Coronary artery (tissue), 2 donors: Measurements from ENCODE around the gene HSPBP1.

ENCODE experiments used
- DNase-seq: peaks from one replicate; pipeline ENCODE4 v3.0.0-alpha.2; 2017; ENCODE audit warnings: low spot score
- H3K27ac ChIP-seq, 2 donors: fragments of 200-600 bp; sonication (generic); one replicate each; pipeline ENCODE4 v1.5.1; 2016 to 2019
- H3K4me3 ChIP-seq: fragments of 200-600 bp; sonication (generic); 2 replicates; pipeline ENCODE4 v1.5.1; 2016; ENCODE audit warnings: mild to moderate bottlenecking, moderate library complexity
- TF ChIP-seq, protein P1 (sequence below): fragments of 200-600 bp; sonication (generic); IDR thresholded peaks from one replicate; pipeline ENCODE4 v1.5.1; 2019; ENCODE audit warnings: antibody characterized with exemption

The HSPBP1 gene

DNA sequence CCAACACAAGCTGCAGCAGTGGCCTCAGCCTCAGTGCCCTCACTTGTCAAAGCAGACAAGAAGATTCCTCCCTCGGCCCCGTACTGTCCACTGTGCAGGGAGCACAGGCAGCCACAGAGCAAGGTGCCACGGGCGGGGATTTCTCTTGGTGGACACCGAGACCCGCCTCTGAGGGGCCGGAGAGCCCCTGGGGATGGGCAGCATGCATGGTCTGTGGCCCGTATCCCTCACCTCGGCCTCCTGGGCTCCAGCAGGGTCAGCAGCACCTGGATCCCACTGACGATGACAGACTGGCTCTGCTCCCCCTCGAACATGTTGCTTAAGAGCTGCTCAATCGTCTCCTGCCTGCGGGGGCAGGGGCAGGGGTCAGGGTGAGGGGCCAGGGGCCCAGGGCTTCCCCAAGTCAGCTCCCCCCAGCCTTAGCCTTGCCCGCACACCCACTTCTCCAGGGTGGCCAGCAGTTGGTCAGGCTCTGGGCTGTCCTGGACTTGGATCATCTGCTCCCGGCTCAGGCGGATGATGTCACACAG is 37.9 kb downstream of the HSPBP1 start:
- DNase-seq = no peak
- H3K27ac ChIP-seq = no peak overlapping the region

DNA sequence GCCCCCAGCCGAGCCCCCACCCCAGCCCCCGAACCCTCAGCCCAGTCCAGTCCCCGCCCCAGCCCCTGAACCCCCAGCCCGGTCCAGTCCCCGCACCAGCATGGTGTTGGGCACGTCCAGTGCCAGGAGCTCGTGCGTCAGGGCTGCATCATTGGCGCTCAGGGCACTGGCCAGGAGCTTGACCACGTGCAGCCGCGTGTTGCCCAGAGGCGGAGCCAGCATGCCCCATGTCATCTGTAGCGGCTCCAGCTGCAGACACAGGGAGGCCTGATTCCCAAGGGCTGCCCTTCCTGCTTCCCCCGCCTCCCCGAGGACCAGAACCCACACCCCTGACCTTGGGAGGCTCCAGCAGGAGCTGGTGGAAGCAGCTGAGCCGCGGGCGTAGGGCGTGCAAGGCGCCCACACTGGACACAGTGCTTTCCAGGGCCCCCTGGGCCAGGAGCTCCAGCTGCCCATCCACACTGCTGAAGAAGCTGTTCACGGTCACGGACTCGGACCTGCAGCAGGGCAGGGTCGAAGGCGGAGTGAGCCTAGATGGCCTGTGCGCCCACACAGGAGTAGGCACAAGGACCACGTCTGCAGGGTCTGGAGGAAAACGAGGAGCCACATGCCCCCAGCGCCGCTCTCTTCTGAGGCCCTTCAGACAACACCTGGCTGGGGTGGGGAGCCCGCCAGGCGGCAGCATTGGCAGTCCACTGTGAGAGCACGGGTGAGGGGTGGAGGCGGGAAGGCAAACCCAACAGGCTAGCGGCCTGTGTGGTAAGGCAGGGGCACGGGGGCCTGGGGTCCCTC is 38.6 kb downstream of the HSPBP1 start:
- no peak for DNase-seq
- no peak overlapping the region for H3K27ac ChIP-seq
- TF ChIP-seq, protein P1, sequence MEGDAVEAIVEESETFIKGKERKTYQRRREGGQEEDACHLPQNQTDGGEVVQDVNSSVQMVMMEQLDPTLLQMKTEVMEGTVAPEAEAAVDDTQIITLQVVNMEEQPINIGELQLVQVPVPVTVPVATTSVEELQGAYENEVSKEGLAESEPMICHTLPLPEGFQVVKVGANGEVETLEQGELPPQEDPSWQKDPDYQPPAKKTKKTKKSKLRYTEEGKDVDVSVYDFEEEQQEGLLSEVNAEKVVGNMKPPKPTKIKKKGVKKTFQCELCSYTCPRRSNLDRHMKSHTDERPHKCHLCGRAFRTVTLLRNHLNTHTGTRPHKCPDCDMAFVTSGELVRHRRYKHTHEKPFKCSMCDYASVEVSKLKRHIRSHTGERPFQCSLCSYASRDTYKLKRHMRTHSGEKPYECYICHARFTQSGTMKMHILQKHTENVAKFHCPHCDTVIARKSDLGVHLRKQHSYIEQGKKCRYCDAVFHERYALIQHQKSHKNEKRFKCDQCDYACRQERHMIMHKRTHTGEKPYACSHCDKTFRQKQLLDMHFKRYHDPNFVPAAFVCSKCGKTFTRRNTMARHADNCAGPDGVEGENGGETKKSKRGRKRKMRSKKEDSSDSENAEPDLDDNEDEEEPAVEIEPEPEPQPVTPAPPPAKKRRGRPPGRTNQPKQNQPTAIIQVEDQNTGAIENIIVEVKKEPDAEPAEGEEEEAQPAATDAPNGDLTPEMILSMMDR = no peak
- H3K4me3 ChIP-seq = no peak overlapping the region

More for the DNA sequence above, 37.9 kb downstream of the HSPBP1 start:
- TF ChIP-seq, protein P1 = no peak
- no peak overlapping the region for H3K4me3 ChIP-seq

DNA sequence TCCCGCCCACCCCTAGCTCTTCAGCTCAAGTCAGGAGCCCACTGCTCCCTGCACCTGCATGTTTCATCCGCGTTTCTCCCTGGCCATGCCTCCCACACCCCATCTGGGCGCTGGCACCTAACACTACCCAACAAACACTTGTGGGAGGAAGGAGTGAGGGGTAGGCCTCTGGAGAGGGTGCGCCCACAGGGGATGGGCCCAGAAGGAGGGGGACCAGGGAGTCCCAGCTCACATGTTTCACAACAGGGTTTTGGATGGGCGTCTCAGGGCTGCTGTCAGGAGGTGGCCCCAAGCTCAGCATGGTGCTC is 39.2 kb downstream of the HSPBP1 start:
- TF ChIP-seq, protein P1 = no peak
- no peak for DNase-seq
- Histone ChIP-seq H3K27ac (no peak overlapping the region), H3K4me3 (no peak overlapping the region)

DNA sequence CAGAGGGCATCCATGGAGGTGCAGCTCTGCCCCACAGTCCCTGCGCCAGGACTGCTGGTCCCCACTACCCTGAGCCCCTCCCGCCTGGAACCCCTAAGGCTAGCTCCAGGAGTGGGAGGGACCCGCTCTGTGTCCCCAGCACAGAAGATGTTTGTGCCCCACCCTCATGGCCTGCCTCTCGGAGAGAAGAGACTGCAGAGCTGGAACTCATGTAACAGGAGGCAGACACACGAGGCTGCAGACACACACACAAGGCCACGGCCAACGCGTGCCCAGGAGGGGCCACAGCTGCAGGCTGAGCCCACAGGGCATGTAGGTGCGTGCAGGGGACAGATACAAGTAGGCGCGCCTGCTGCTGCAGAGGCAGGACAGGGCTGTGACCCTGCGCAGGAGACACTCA is 40.9 kb downstream of the HSPBP1 start:
- no peak for DNase-seq
- TF ChIP-seq, protein P1 = no peak

DNA sequence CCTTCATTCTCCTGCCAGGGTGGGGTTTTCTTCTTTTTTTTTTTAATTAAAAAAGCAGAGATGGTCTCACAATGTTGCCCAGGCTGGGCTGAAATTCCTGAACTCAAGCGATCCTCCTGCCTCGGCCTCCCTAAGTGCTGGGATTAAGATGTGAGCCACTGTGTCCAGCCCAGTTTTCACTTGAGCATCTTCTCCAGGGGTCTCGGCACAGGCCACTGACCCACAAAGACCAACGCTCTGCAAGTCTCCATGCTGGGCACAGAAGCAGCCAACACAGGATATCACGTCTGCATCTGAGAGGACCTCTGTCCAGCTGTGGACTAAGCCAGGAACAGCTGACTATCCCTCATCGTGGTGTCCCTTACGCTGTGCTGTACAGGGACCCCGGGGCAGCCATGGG is 41.9 kb downstream of the HSPBP1 start:
- no peak for DNase-seq
- TF ChIP-seq, protein P1 = no peak
- no peak overlapping the region for H3K27ac ChIP-seq
- H3K4me3 ChIP-seq = no peak overlapping the region

More for the DNA sequence above, 40.9 kb downstream of the HSPBP1 start:
- no peak overlapping the region for H3K27ac ChIP-seq
- no peak overlapping the region for H3K4me3 ChIP-seq

DNA sequence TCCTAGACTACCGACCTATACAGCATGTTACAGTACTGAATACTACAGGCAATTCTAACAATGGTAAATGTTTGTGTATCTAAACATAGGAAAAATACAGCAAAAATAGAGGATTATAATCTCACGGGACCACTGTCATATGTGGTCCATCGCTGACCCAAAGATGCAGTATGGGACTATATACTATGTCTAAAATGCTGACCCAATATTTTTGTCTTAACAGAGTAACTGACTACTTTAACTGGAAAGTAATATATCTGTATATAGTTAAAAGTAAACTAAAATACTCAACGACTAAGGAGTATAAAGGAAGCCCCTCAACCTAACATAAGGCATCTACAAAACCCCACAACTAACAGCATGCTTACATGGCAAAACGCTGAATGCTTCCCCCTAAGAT is 46.9 kb downstream of the HSPBP1 start:
- no peak for DNase-seq
- Histone ChIP-seq H3K4me3 (no peak overlapping the region), H3K27ac (no peak overlapping the region)
- TF ChIP-seq, protein P1 = no peak

DNA sequence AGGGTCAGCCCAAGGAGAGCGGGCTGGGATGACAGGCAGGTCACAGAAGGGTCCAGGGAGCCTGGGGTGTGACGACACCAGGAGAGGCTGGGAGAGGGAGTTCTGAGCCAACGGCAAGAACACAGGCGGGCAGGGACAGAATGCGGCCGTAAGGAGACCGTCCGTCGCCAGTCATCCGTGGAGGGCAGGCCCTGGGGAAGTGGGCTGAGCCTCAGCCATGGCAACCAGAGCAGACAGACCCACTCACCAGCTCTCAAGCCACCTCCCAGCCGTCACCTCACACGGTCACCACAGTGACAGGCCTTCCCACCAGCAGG is 47.7 kb downstream of the HSPBP1 start:
- TF ChIP-seq, protein P1 = no peak
- DNase-seq = no peak
- no peak overlapping the region for H3K27ac ChIP-seq

More for the DNA sequence above, 47.7 kb downstream of the HSPBP1 start:
- no peak overlapping the region for H3K4me3 ChIP-seq
